GM12864 (cell line): ENCODE data around the gene LCK.

Experiments
- DNase-seq: peaks from one replicate; pipeline ENCODE4 v3.0.0-alpha.2; 2011; ENCODE audit warnings: low read depth
- H3K4me3 ChIP-seq: 2 replicates; pipeline ENCODE4 v1.5.1; 2011; ENCODE audit warnings: mild to moderate bottlenecking, low read depth, low read length, control low read depth
- TF ChIP-seq, protein P1 (sequence below): IDR thresholded peaks from 2 replicates; pipeline ENCODE4 v1.5.1; 2011; ENCODE audit warnings: low read depth, mild to moderate bottlenecking, moderate library complexity, low read length, control low read depth, inconsistent platforms; ENCODE audit errors: missing control alignments

The LCK gene

DNA sequence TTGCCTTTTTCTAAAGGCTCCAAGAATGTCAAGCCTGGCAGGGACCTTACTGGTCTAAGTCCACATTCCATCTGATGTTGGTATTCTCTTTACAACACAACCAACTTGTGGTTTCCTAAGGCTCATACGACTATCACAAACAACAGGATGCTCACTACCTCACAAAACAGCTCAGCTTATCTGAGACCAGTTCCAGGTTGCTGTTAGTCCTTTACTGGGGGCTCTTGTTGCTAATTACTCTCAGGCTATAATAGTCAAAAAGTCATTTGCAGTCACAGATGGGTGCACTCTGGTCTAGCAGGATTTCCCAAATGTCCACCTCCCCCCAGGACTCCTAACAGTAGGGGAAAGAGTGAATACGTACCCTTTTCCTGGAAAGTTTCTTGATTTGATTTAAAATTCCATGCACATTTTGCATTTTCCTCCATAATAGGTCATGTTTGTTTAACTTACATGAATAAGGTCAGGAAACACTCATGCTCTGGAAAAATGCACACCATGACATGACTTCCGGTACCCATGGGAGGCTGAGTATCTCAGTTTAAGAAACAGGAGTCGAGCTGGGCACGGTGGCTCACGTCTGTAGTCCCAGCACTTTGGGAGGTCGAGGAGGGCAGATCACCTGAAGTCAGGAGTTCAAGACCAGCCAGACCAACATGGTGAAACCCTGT is 16.0 kb downstream of the LCK start:
- TF ChIP-seq, protein P1, sequence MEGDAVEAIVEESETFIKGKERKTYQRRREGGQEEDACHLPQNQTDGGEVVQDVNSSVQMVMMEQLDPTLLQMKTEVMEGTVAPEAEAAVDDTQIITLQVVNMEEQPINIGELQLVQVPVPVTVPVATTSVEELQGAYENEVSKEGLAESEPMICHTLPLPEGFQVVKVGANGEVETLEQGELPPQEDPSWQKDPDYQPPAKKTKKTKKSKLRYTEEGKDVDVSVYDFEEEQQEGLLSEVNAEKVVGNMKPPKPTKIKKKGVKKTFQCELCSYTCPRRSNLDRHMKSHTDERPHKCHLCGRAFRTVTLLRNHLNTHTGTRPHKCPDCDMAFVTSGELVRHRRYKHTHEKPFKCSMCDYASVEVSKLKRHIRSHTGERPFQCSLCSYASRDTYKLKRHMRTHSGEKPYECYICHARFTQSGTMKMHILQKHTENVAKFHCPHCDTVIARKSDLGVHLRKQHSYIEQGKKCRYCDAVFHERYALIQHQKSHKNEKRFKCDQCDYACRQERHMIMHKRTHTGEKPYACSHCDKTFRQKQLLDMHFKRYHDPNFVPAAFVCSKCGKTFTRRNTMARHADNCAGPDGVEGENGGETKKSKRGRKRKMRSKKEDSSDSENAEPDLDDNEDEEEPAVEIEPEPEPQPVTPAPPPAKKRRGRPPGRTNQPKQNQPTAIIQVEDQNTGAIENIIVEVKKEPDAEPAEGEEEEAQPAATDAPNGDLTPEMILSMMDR: no peak
- no peak for DNase-seq
- H3K4me3 ChIP-seq: no peak overlapping the region

- no peak for DNase-seq
- no peak overlapping the region for H3K4me3 ChIP-seq
- TF ChIP-seq, protein P1: no peak
These were observed 18.7 kb downstream of the LCK start for GRCh38 chr1:32269744-32270143.

GRCh38 chr1:32272557-32273390 is 21.7 kb downstream of the LCK start:
- TF ChIP-seq, protein P1: no peak
- no peak overlapping the region for H3K4me3 ChIP-seq
- DNase-seq: no peak

GRCh38 chr1:32273391-32274208 is 22.5 kb downstream of the LCK start:
- H3K4me3 ChIP-seq: no peak overlapping the region
- no peak for DNase-seq

DNA sequence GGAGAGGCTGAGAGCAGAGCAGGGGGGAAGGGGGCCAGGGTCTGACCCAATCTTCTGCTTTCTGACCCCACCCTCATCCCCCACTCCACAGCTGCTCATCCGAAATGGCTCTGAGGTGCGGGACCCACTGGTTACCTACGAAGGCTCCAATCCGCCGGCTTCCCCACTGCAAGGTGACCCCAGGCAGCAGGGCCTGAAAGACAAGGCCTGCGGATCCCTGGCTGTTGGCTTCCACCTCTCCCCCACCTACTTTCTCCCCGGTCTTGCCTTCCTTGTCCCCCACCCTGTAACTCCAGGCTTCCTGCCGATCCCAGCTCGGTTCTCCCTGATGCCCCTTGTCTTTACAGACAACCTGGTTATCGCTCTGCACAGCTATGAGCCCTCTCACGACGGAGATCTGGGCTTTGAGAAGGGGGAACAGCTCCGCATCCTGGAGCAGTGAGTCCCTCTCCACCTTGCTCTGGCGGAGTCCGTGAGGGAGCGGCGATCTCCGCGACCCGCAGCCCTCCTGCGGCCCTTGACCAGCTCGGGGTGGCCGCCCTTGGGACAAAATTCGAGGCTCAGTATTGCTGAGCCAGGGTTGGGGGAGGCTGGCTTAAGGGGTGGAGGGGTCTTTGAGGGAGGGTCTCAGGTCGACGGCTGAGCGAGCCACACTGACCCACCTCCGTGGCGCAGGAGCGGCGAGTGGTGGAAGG is 23.7 kb downstream of the LCK start:
- no peak overlapping the region for H3K4me3 ChIP-seq
- TF ChIP-seq, protein P1: no peak
- no peak for DNase-seq

More at GRCh38 chr1:32273391-32274208, 22.5 kb downstream of the LCK start:
- TF ChIP-seq, protein P1: no peak

- no peak for DNase-seq
- TF ChIP-seq, protein P1: no peak
- no peak overlapping the region for H3K4me3 ChIP-seq
These were observed 24.4 kb downstream of the LCK start for GRCh38 chr1:32275424-32275823.
